ENCODE measurements around the gene TMCC1.

GRCh38 chr3:129629011-129629410 lies 264.5 kb downstream of the TMCC1 start:
- TF ChIP-seq, protein P1, sequence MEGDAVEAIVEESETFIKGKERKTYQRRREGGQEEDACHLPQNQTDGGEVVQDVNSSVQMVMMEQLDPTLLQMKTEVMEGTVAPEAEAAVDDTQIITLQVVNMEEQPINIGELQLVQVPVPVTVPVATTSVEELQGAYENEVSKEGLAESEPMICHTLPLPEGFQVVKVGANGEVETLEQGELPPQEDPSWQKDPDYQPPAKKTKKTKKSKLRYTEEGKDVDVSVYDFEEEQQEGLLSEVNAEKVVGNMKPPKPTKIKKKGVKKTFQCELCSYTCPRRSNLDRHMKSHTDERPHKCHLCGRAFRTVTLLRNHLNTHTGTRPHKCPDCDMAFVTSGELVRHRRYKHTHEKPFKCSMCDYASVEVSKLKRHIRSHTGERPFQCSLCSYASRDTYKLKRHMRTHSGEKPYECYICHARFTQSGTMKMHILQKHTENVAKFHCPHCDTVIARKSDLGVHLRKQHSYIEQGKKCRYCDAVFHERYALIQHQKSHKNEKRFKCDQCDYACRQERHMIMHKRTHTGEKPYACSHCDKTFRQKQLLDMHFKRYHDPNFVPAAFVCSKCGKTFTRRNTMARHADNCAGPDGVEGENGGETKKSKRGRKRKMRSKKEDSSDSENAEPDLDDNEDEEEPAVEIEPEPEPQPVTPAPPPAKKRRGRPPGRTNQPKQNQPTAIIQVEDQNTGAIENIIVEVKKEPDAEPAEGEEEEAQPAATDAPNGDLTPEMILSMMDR (IDR thresholded peaks at IDR 0.05): no peak
- no peak for TF ChIP-seq POLR2A (IDR thresholded peaks at IDR 0.05)
